ENCODE data around the gene CLDN1. TPM values are rescaled to one million over a fixed set of nuclear protein-coding genes. Genes with fewer than 3 reads are reported as not detected.
A peak's percentile ranks its signal among the peaks of the same experiment; 100 is the strongest.

CLDN1 gene
- total and polyA plus RNA-seq, 12 donors = 15.6 to 155 (median 61.1) TPM

DNA sequence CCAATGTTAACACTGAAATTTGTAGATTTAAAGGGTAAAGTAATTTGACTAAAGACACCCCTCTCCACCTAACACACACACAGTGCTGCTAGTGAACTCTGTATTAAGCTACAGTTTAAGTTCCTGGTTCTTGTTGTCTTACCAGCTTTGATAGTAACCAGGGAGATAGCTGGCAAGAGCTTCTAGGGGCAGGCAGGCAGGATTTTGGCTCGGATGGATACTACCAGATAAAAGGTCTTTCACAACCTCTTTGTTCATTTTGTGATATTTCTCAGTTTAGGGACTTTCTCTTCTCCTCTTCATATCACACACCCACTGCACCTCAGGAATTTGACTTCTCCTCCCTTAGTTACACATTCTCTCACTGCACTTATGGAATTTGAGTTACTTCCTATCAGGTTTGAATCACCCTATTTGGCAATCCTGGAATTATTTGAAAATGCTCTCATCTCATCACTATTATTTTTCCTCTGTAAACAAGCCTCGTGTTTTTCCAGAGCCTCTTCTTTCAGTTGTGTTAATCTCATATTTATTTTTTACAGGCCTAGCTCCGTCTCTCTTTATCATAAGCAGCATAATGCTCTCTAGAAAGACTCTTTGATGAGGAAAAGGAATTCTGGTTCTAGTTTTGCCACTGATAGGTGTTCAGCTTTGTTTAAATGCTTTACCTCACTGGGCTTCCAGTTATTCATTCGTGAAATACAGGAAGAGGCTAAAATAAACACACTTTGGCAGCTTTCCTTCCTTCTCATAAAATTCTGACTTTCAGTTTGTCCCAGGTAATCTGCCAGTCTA is 23.0 kb upstream of the CLDN1 start:
- intact Hi-C loops (cut with DNase I) = no loop called here
- WGBS, 4 donors = 16 to 33% (median 24%) methylated on average over 4 of the region's 4 CpGs

DNA sequence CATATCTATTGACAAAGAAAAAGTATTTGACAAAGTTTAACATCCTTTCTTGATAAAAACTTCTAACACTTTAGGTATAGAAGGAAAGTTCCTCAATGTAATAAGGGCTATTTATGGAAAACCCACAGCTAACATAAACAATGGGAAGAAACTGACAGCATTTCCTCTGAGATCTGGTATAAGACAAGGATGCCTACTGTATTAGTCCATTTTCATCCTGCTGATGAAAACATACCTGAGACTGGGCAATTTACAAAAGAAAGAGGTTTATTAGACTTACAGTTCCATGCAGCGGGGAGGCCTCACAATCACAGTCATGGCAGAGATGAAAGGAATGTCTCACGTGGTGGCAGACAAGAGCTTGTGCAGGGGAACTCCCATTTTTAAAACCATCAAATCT is 17.8 kb upstream of the CLDN1 start:
- H3K36me3 ChIP-seq (replicated peaks in 1 of 2) = no peaks in the 10 kb centered on the region
- 86 to 94% (median 90%) methylated on average over 2 of the region's 2 CpGs for WGBS, 4 donors
- no peak overlapping the region for H3K4me3 ChIP-seq
- intact Hi-C loops (cut with DNase I) = no loop called here
- TF ChIP-seq, protein P1, sequence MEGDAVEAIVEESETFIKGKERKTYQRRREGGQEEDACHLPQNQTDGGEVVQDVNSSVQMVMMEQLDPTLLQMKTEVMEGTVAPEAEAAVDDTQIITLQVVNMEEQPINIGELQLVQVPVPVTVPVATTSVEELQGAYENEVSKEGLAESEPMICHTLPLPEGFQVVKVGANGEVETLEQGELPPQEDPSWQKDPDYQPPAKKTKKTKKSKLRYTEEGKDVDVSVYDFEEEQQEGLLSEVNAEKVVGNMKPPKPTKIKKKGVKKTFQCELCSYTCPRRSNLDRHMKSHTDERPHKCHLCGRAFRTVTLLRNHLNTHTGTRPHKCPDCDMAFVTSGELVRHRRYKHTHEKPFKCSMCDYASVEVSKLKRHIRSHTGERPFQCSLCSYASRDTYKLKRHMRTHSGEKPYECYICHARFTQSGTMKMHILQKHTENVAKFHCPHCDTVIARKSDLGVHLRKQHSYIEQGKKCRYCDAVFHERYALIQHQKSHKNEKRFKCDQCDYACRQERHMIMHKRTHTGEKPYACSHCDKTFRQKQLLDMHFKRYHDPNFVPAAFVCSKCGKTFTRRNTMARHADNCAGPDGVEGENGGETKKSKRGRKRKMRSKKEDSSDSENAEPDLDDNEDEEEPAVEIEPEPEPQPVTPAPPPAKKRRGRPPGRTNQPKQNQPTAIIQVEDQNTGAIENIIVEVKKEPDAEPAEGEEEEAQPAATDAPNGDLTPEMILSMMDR (IDR thresholded peaks at IDR 0.05) = no peak
- no peak for TF ChIP-seq POLR2A (IDR thresholded peaks at IDR 0.05)
- peaks cover 6 to 9% of the 10 kb centered on the region in 2 donors for H3K4me1 ChIP-seq (replicated peaks in 1 of 2)
- no peaks in the 10 kb centered on the region for H3K27me3 ChIP-seq
- H3K27ac ChIP-seq = no peak overlapping the region
- no peaks in the 10 kb centered on the region for H3K9me3 ChIP-seq (replicated peaks in 1 of 3)
- no peak for DNase-seq

More for the DNA sequence above, 23.0 kb upstream of the CLDN1 start:
- H3K4me3 ChIP-seq = peak overlapping the region in 1 of 4 donors; percentile 4
- peak overlapping the region; percentile 34 to 86 (median 68) for H3K27ac ChIP-seq
- no peaks in the 10 kb centered on the region for H3K36me3 ChIP-seq (replicated peaks in 1 of 2)
- DNase-seq = peak in 5 of 7 donors; percentile 41 to 60 (median 56)
- H3K27me3 ChIP-seq = no peaks in the 10 kb centered on the region
- TF ChIP-seq POLR2A (IDR thresholded peaks at IDR 0.05) = no peak
- TF ChIP-seq, protein P1 (IDR thresholded peaks at IDR 0.05) = no peak
- peaks cover 0 to 15% of the 10 kb centered on the region in 2 donors for H3K4me1 ChIP-seq (replicated peaks in 1 of 2)
- no peaks in the 10 kb centered on the region for H3K9me3 ChIP-seq (replicated peaks in 1 of 3)

DNA sequence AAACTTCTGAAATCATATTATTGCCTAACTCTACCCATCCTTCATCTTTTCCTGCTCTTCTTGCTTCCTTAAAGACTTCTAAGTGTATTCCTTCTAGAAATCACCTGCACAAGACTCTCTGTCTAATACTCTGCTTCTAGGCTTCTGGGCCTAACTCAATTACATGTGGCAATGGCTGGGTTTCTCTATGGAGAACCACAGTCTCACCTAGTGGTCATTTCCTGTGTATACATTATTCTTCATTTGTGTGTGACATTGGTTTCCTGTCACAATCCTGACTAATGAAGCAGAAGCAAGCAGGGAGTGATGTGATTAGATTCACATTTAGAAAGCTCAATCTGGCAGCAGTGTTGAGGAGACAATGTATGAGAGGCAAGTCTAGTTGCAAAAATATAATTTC is 16.9 kb upstream of the CLDN1 start:
- TF ChIP-seq POLR2A (IDR thresholded peaks at IDR 0.05) = no peak
- TF ChIP-seq, protein P1 (IDR thresholded peaks at IDR 0.05) = peak in 1 of 6 experiments; percentile 18
- Histone ChIP-seq H3K4me1 (replicated peaks in 1 of 2) (peaks cover 0 to 9% of the 10 kb centered on the region in 2 donors), H3K9me3 (replicated peaks in 1 of 3) (no peaks in the 10 kb centered on the region), H3K4me3 (no peak overlapping the region), H3K36me3 (replicated peaks in 1 of 2) (no peaks in the 10 kb centered on the region), H3K27me3 (no peaks in the 10 kb centered on the region), H3K27ac (no peak overlapping the region)
- DNase-seq = no peak
- intact Hi-C loops (cut with DNase I) = no loop called here

GRCh38 chr3:190338717-190339116 is 16.5 kb upstream of the CLDN1 start:
- no peak for TF ChIP-seq POLR2A (IDR thresholded peaks at IDR 0.05)
- TF ChIP-seq, protein P1 (IDR thresholded peaks at IDR 0.05) = no peak
- no peak overlapping the region for H3K4me3 ChIP-seq
- peak in 4 of 7 donors; percentile 37 to 56 (median 47) for DNase-seq
- no peaks in the 10 kb centered on the region for H3K9me3 ChIP-seq (replicated peaks in 1 of 3)
- intact Hi-C loops (cut with DNase I) = no loop called here
- H3K36me3 ChIP-seq (replicated peaks in 1 of 2) = no peaks in the 10 kb centered on the region
- no peak overlapping the region for H3K27ac ChIP-seq
- H3K27me3 ChIP-seq = no peaks in the 10 kb centered on the region
- peaks cover 0 to 9% of the 10 kb centered on the region in 2 donors for H3K4me1 ChIP-seq (replicated peaks in 1 of 2)
